ENCODE measurements around the gene SLC16A10.
"Not testable (repeated sequence)": the region's sequence is repeated elsewhere in the genome, so short reads cannot be mapped to it uniquely, and the experiment has no call there.

DNA sequence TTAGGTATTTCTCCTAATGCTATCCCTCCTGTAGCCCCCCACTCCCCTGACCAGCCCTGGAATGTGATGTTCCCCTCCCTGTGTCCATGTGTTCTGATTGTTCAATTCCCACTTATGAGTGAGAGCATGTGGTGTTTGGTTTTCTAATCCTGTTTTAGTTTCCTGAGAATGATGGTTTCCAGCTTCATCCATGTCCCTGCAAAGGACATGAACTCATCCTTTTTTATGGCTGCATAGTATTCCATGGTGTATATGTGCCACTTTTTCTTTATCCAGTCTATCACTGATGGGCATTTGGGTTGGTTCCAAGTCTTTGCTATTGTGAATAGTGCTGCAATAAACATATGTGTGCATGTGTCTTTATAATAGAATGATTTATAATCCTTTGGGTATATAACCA lies 103.8 kb downstream of the SLC16A10 start:
- TF ChIP-seq CTCF, POLR2A (IDR thresholded peaks at IDR 0.05): not testable (repeated sequence)
